Activated T-helper 17 cell treated with anti-CD3 and anti-CD28 coated beads, Interleukin-2, amount 50 U/mL, for 72 hours (primary cell): ENCODE data around the gene ONECUT1. TPM values are rescaled to one million over a fixed set of nuclear protein-coding genes. Genes with fewer than 3 reads are reported as not detected.

Experiments
- ATAC-seq: fragments of 150-1000 bp; cut with Tn5 transposase; replicated peaks from 2 replicates; pipeline ENCODE4 v1.10.0; 2021; ENCODE audit warnings: mild to moderate bottlenecking, moderate library complexity
- H3K27ac Mint-ChIP-seq: one replicate; pipeline ENCODE4 v1.8.0; 2022; ENCODE audit warnings: mixed read lengths
- H3K27me3 Mint-ChIP-seq: one replicate; pipeline ENCODE4 v1.8.0; 2022; ENCODE audit warnings: mixed read lengths
- H3K36me3 Mint-ChIP-seq: one replicate; pipeline ENCODE4 v1.8.0; 2022; ENCODE audit warnings: low read depth, mild to moderate bottlenecking, mixed read lengths
- H3K4me1 Mint-ChIP-seq: one replicate; pipeline ENCODE4 v1.8.0; 2022; ENCODE audit warnings: mixed read lengths
- H3K4me3 Mint-ChIP-seq: one replicate; pipeline ENCODE4 v1.8.0; 2022; ENCODE audit warnings: mild to moderate bottlenecking, mixed read lengths
- H3K9me3 Mint-ChIP-seq: one replicate; pipeline ENCODE4 v1.8.0; 2022; ENCODE audit warnings: mixed read lengths
- total RNA-seq, 2 donors: library from RNA; stranded (reverse); gene quantifications; one replicate each; pipeline ENCODE4 v1.2.3, GENCODE V29; 2022

ONECUT1 gene
- total RNA-seq, 2 donors from 2014 or later = not detected

- Mint-ChIP-seq H3K9me3 (peaks cover 4% of the 10 kb centered on the region), H3K27ac (no peak overlapping the region), H3K27me3 (peaks cover 62% of the 10 kb centered on the region), H3K36me3 (no peaks in the 10 kb centered on the region), H3K4me3 (peak overlapping the region; percentile 61), H3K4me1 (peaks cover 3% of the 10 kb centered on the region)
- ATAC-seq = peak; percentile 39
Observed at GRCh38 chr15:52789601-52790168, 451 bp downstream of the ONECUT1 start.

- Mint-ChIP-seq H3K27ac (no peak overlapping the region), H3K27me3 (peaks cover 60% of the 10 kb centered on the region), H3K36me3 (no peaks in the 10 kb centered on the region), H3K4me3 (peak overlapping the region; percentile 61), H3K4me1 (peaks cover 3% of the 10 kb centered on the region), H3K9me3 (no peaks in the 10 kb centered on the region)
- no peak for ATAC-seq
Observed at GRCh38 chr15:52789008-52789600, 1.0 kb downstream of the ONECUT1 start.

- H3K9me3 Mint-ChIP-seq = no peaks in the 10 kb centered on the region
Observed at GRCh38 chr15:52788099-52788986, 1.8 kb downstream of the ONECUT1 start.

GRCh38 chr15:52787549-52788098, 2.5 kb downstream of the ONECUT1 start:
- Mint-ChIP-seq H3K4me1 (peaks cover 3% of the 10 kb centered on the region), H3K4me3 (no peak overlapping the region), H3K27ac (no peak overlapping the region), H3K36me3 (no peaks in the 10 kb centered on the region), H3K9me3 (no peaks in the 10 kb centered on the region), H3K27me3 (peaks cover 58% of the 10 kb centered on the region)
- no peak for ATAC-seq

More at GRCh38 chr15:52788099-52788986, 1.8 kb downstream of the ONECUT1 start:
- Mint-ChIP-seq H3K36me3 (no peaks in the 10 kb centered on the region), H3K27me3 (peaks cover 57% of the 10 kb centered on the region), H3K4me3 (peak overlapping the region; percentile 61), H3K27ac (no peak overlapping the region), H3K4me1 (peaks cover 3% of the 10 kb centered on the region)
- no peak for ATAC-seq

GRCh38 chr15:52787123-52787503, 3.0 kb downstream of the ONECUT1 start:
- ATAC-seq = no peak
- H3K4me3 Mint-ChIP-seq = no peak overlapping the region
- H3K27ac Mint-ChIP-seq = no peak overlapping the region
- peaks cover 57% of the 10 kb centered on the region for H3K27me3 Mint-ChIP-seq
- H3K9me3 Mint-ChIP-seq = no peaks in the 10 kb centered on the region
- peaks cover 3% of the 10 kb centered on the region for H3K4me1 Mint-ChIP-seq
- H3K36me3 Mint-ChIP-seq = no peaks in the 10 kb centered on the region

- H3K36me3 Mint-ChIP-seq = no peaks in the 10 kb centered on the region
- H3K9me3 Mint-ChIP-seq = no peaks in the 10 kb centered on the region
- H3K4me1 Mint-ChIP-seq = peaks cover 3% of the 10 kb centered on the region
- ATAC-seq = no peak
- peaks cover 57% of the 10 kb centered on the region for H3K27me3 Mint-ChIP-seq
- no peak overlapping the region for H3K27ac Mint-ChIP-seq
- no peak overlapping the region for H3K4me3 Mint-ChIP-seq
Observed at GRCh38 chr15:52786436-52787122, 3.6 kb downstream of the ONECUT1 start.

- Mint-ChIP-seq H3K4me3 (no peak overlapping the region), H3K27me3 (peaks cover 61% of the 10 kb centered on the region), H3K4me1 (peaks cover 3% of the 10 kb centered on the region), H3K36me3 (no peaks in the 10 kb centered on the region), H3K27ac (no peak overlapping the region), H3K9me3 (no peaks in the 10 kb centered on the region)
- no peak for ATAC-seq
Observed at GRCh38 chr15:52785672-52786406, 4.3 kb downstream of the ONECUT1 start.

GRCh38 chr15:52784799-52785671, 5.1 kb downstream of the ONECUT1 start:
- ATAC-seq = no peak
- no peaks in the 10 kb centered on the region for H3K9me3 Mint-ChIP-seq
- no peak overlapping the region for H3K27ac Mint-ChIP-seq
- peaks cover 66% of the 10 kb centered on the region for H3K27me3 Mint-ChIP-seq
- no peak overlapping the region for H3K4me3 Mint-ChIP-seq
- H3K4me1 Mint-ChIP-seq = peaks cover 3% of the 10 kb centered on the region
- no peaks in the 10 kb centered on the region for H3K36me3 Mint-ChIP-seq

- peak; percentile 21 for ATAC-seq
- Mint-ChIP-seq H3K4me3 (no peak overlapping the region), H3K9me3 (no peaks in the 10 kb centered on the region), H3K27ac (no peak overlapping the region), H3K4me1 (peaks cover under 1% of the 10 kb centered on the region), H3K27me3 (peaks cover 66% of the 10 kb centered on the region), H3K36me3 (no peaks in the 10 kb centered on the region)
Observed at GRCh38 chr15:52783929-52784798, 6.0 kb downstream of the ONECUT1 start.

GRCh38 chr15:52783191-52783829, 6.8 kb downstream of the ONECUT1 start:
- H3K4me1 Mint-ChIP-seq = no peaks in the 10 kb centered on the region
- H3K4me3 Mint-ChIP-seq = no peak overlapping the region
- H3K27ac Mint-ChIP-seq = no peak overlapping the region
- H3K27me3 Mint-ChIP-seq = peaks cover 63% of the 10 kb centered on the region
- no peaks in the 10 kb centered on the region for H3K36me3 Mint-ChIP-seq
- ATAC-seq = no peak
- no peaks in the 10 kb centered on the region for H3K9me3 Mint-ChIP-seq

- H3K36me3 Mint-ChIP-seq = no peaks in the 10 kb centered on the region
- no peak overlapping the region for H3K4me3 Mint-ChIP-seq
- H3K27ac Mint-ChIP-seq = no peak overlapping the region
- peaks cover 64% of the 10 kb centered on the region for H3K27me3 Mint-ChIP-seq
- no peak for ATAC-seq
- no peaks in the 10 kb centered on the region for H3K9me3 Mint-ChIP-seq
- no peaks in the 10 kb centered on the region for H3K4me1 Mint-ChIP-seq
Observed at GRCh38 chr15:52782514-52782913, 7.6 kb downstream of the ONECUT1 start.
